ENCODE measurements around the gene PAF1. TPM values are rescaled to one million over a fixed set of nuclear protein-coding genes. Genes with fewer than 3 reads are reported as not detected.

Gene PAF1
- total and polyA plus RNA-seq, 2 of the 13 experiments (the other 11 are each of a cell fraction or from before 2014, with no cell fraction given), result 30.2 to 31.1 TPM

- TF ChIP-seq ZNF792 (CRISPR knock-in tag; IDR thresholded peaks at IDR 0.05) (peak; percentile 72), REPIN1 (CRISPR knock-in tag; IDR thresholded peaks at IDR 0.05; ENCODE audit: borderline replicate concordance, low read depth) (no peak), DR1 (CRISPR knock-in tag; IDR thresholded peaks at IDR 0.05) (no peak), PTBP1 (IDR thresholded peaks at IDR 0.05; ENCODE audit: low read depth, low read length, poor library complexity, severe bottlenecking) (peak; percentile 42), ZNF761 (CRISPR knock-in tag; conservative IDR thresholded peaks at IDR 0.05) (no peak), BCL6 (CRISPR knock-in tag; IDR thresholded peaks at IDR 0.05) (no peak), AHR (CRISPR knock-in tag; IDR thresholded peaks at IDR 0.05) (peak; percentile 36), KIAA2018 (CRISPR knock-in tag; IDR thresholded peaks at IDR 0.05; ENCODE audit: borderline replicate concordance) (no peak), KDM5A (IDR thresholded peaks at IDR 0.05; ENCODE audit: borderline replicate concordance, low read length) (peak; percentile 63; the same call in 1 of the 2 replicates), CBX5 (CRISPR knock-in tag; IDR thresholded peaks at IDR 0.05; ENCODE audit: borderline replicate concordance) (peak; percentile 63; the same call in 1 of the 2 replicates), ZNF205 (CRISPR knock-in tag; IDR thresholded peaks at IDR 0.05) (no peak), NR2F1 (CRISPR knock-in tag; IDR thresholded peaks at IDR 0.05) (0 out of 4 replicates have a peak, but pooled peaks of 1 of the 2 experiments have one; percentile 29), WIZ (CRISPR knock-in tag; IDR thresholded peaks at IDR 0.05) (no peak; the same call in 1 of the 2 replicates), KAT7 (CRISPR knock-in tag; IDR thresholded peaks at IDR 0.05; ENCODE audit: borderline replicate concordance) (no peak), ZNF317 (CRISPR knock-in tag; IDR thresholded peaks at IDR 0.05) (peak; percentile 18; the same call in 1 of the 2 replicates), TCF7 (IDR thresholded peaks at IDR 0.05; ENCODE audit: low read depth) (no peak), ZBTB3 (CRISPR knock-in tag; IDR thresholded peaks at IDR 0.05; ENCODE audit: borderline replicate concordance, low read depth) (0 out of 2 replicates have a peak, but pooled peaks have one; percentile 83), ZNF44 (CRISPR knock-in tag; IDR thresholded peaks at IDR 0.05) (no peak), HNF4G (IDR thresholded peaks at IDR 0.05; ENCODE audit: borderline replicate concordance, low read depth, low read length) (peak; percentile 38; the same call in 1 of the 2 replicates), HNF4G (CRISPR knock-in tag; IDR thresholded peaks at IDR 0.05; ENCODE audit: borderline replicate concordance, low read depth) (no peak), ZNF468 (CRISPR knock-in tag; IDR thresholded peaks at IDR 0.05) (no peak), ZMYM4 (CRISPR knock-in tag; IDR thresholded peaks at IDR 0.05) (peak; percentile 57; the same call in 1 of the 2 replicates), REXO4 (CRISPR knock-in tag; IDR thresholded peaks at IDR 0.05; ENCODE audit: borderline replicate concordance) (no peak)
These were observed 21.4 kb upstream of the PAF1 start, which contains the start of gene PLEKHG2 (continued) for GRCh38 chr19:39412100-39412866.

All from HepG2 (cell line).